ENCODE measurements around the gene DARS2. TPM values are rescaled to one million over a fixed set of nuclear protein-coding genes. Genes with fewer than 3 reads are reported as not detected.

Gene DARS2
- total and polyA plus RNA-seq, 2 donors (not counting 1 experiment from before 2014, with no cell fraction given), result 4.5 to 17.3 TPM

DNA sequence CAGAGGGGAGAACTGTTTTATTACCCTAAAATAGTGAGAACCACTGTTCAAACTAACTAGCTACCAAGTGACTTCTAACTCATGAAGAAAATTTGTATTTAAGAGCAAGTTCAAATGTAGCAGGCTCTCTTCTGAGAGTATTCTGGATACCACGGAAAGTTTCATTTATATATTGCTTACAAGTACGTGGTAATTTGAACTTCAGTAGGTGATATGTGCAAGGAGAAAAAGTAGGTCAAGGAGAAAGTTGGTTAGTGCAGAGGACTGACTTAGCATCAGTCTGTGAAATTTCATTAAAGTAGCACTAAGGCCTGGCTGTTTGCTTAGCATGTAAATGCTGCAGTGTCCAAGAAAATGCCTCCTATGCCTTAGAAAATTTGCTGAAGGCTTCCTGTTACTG lies 76.0 kb downstream of the DARS2 start:
- no peak overlapping the region for H3K4me3 ChIP-seq (ENCODE audit: control extremely low read depth in 1 of 5, extremely low read depth in 1 of 5, insufficient read depth in 1 of 5, low read depth in 2 of 5, low read length in 4 of 5)
- ChIA-PET CTCF (no interaction called here), POLR2A (no interaction called here)
- no peak overlapping the region for H3K4me2 ChIP-seq (replicated peaks; ENCODE audit: low read depth, low read length, poor library complexity, severe bottlenecking)
- H3K9me3 ChIP-seq (ENCODE audit: control extremely low read depth in 1 of 3, control insufficient read depth in 2 of 3, insufficient read depth in 1 of 3, low read length in 2 of 3), result no peaks in the 10 kb centered on the region
- no peak overlapping the region for H3K9ac ChIP-seq (ENCODE audit: low read length)
- no peaks in the 10 kb centered on the region for H3K27me3 ChIP-seq (replicated peaks in 1 of 4; ENCODE audit: control extremely low read depth in 1 of 4, control insufficient read depth in 3 of 4, insufficient read depth in 4 of 4, low read length in 3 of 4)
- Mint-ChIP-seq H3K4me3 (no peak overlapping the region), H3K4me1 (peaks cover 18% of the 10 kb centered on the region), H3K9me3 (ENCODE audit: insufficient read depth) (no peaks in the 10 kb centered on the region), H3K27me3 (no peaks in the 10 kb centered on the region), H3K27ac (no peak overlapping the region)
- ATAC-seq (ENCODE audit: low read depth) (no peak), DNase-seq (no peak)
- TF ChIP-seq EZH2 (IDR thresholded peaks at IDR 0.05; ENCODE audit: borderline replicate concordance, insufficient read depth, low read depth, low read length, poor library complexity, severe bottlenecking), result no peak
- TF ChIP-seq, protein P1, sequence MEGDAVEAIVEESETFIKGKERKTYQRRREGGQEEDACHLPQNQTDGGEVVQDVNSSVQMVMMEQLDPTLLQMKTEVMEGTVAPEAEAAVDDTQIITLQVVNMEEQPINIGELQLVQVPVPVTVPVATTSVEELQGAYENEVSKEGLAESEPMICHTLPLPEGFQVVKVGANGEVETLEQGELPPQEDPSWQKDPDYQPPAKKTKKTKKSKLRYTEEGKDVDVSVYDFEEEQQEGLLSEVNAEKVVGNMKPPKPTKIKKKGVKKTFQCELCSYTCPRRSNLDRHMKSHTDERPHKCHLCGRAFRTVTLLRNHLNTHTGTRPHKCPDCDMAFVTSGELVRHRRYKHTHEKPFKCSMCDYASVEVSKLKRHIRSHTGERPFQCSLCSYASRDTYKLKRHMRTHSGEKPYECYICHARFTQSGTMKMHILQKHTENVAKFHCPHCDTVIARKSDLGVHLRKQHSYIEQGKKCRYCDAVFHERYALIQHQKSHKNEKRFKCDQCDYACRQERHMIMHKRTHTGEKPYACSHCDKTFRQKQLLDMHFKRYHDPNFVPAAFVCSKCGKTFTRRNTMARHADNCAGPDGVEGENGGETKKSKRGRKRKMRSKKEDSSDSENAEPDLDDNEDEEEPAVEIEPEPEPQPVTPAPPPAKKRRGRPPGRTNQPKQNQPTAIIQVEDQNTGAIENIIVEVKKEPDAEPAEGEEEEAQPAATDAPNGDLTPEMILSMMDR (IDR thresholded peaks at IDR 0.05), result no peak
- no peak overlapping the region for H3K27ac ChIP-seq (ENCODE audit: low read length in 2 of 2)
- peaks cover 0 to 2% of the 10 kb centered on the region in 2 experiments for H3K36me3 ChIP-seq (replicated peaks in 1 of 2; ENCODE audit: control extremely low read depth in 1 of 2, control insufficient read depth in 1 of 2, extremely low read depth in 1 of 2, insufficient read depth in 2 of 2, low read length in 1 of 2)
- peaks cover 11% of the 10 kb centered on the region for H3K79me2 ChIP-seq (ENCODE audit: control insufficient read depth, insufficient read depth, low read length)
- H3K4me1 ChIP-seq (ENCODE audit: control insufficient read depth in 2 of 2, insufficient read depth in 2 of 2, low read length in 2 of 2), result peaks cover 0 to 13% of the 10 kb centered on the region in 2 donors
- no peak overlapping the region for H2AFZ ChIP-seq (ENCODE audit: insufficient read depth, low read depth, low read length, poor library complexity, severe bottlenecking)
- intact Hi-C loops (cut with micrococcal nuclease), result no loop called here
- 100% methylated on average over 1 of the region's 2 CpGs for WGBS (ENCODE audit: insufficient coverage)
- no peaks in the 10 kb centered on the region for H4K20me1 ChIP-seq (ENCODE audit: control insufficient read depth, insufficient read depth, low read length, poor library complexity, severe bottlenecking)

DNA sequence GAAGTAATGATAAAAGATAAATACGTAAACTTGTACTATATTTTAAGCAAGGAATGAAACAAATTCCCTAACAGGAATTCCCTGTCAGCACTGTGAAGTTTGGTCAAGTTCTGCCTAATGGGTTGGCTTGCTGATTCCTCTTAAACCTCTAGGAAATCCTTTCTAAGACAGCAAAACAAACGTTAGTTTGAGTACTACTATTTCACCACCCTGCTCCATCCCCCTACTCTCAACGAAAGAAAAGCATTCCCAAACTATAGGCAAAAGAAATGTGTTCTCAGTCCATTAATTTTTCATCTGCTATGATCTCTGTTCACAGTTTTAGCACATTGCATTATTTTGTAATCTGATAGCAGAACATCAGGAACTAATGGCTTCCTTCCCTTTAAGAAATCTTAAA lies 76.5 kb downstream of the DARS2 start:
- ATAC-seq (ENCODE audit: low read depth), result no peak
- peaks cover 0 to 2% of the 10 kb centered on the region in 2 experiments for H3K36me3 ChIP-seq (replicated peaks in 1 of 2; ENCODE audit: control extremely low read depth in 1 of 2, control insufficient read depth in 1 of 2, extremely low read depth in 1 of 2, insufficient read depth in 2 of 2, low read length in 1 of 2)
- CTCF ChIA-PET, result no interaction called here
- no peak for DNase-seq
- no peak for TF ChIP-seq EZH2 (IDR thresholded peaks at IDR 0.05; ENCODE audit: borderline replicate concordance, insufficient read depth, low read depth, low read length, poor library complexity, severe bottlenecking)
- TF ChIP-seq, protein P1 (IDR thresholded peaks at IDR 0.05), result no peak
- POLR2A ChIA-PET, result no interaction called here
- Mint-ChIP-seq H3K4me1 (peaks cover 14% of the 10 kb centered on the region), H3K4me3 (no peak overlapping the region), H3K27me3 (no peaks in the 10 kb centered on the region), H3K27ac (no peak overlapping the region), H3K9me3 (ENCODE audit: insufficient read depth) (no peaks in the 10 kb centered on the region)
- no peaks in the 10 kb centered on the region for H3K27me3 ChIP-seq (replicated peaks in 1 of 4; ENCODE audit: control extremely low read depth in 1 of 4, control insufficient read depth in 3 of 4, insufficient read depth in 4 of 4, low read length in 3 of 4)
- no peaks in the 10 kb centered on the region for H3K9me3 ChIP-seq (ENCODE audit: control extremely low read depth in 1 of 3, control insufficient read depth in 2 of 3, insufficient read depth in 1 of 3, low read length in 2 of 3)
- no peaks in the 10 kb centered on the region for H4K20me1 ChIP-seq (ENCODE audit: control insufficient read depth, insufficient read depth, low read length, poor library complexity, severe bottlenecking)
- no peak overlapping the region for H3K27ac ChIP-seq (ENCODE audit: low read length in 2 of 2)
- 34% methylated on average over 2 of the region's 3 CpGs for WGBS (ENCODE audit: insufficient coverage)
- H3K9ac ChIP-seq (ENCODE audit: low read length), result no peak overlapping the region
- H3K4me1 ChIP-seq (ENCODE audit: control insufficient read depth in 2 of 2, insufficient read depth in 2 of 2, low read length in 2 of 2), result peaks cover 0 to 10% of the 10 kb centered on the region in 2 donors
- H3K79me2 ChIP-seq (ENCODE audit: control insufficient read depth, insufficient read depth, low read length), result peaks cover 5% of the 10 kb centered on the region
- H3K4me3 ChIP-seq (ENCODE audit: control extremely low read depth in 1 of 5, extremely low read depth in 1 of 5, insufficient read depth in 1 of 5, low read depth in 2 of 5, low read length in 4 of 5), result no peak overlapping the region
- no peak overlapping the region for H2AFZ ChIP-seq (ENCODE audit: insufficient read depth, low read depth, low read length, poor library complexity, severe bottlenecking)
- intact Hi-C loops (cut with micrococcal nuclease), result no loop called here
- H3K4me2 ChIP-seq (replicated peaks; ENCODE audit: low read depth, low read length, poor library complexity, severe bottlenecking), result no peak overlapping the region

All from B cell (primary cell).